Kidney (tissue), 14 donors: ENCODE measurements around the gene E2F2. TPM values are rescaled to one million over a fixed set of nuclear protein-coding genes. Genes with fewer than 3 reads are reported as not detected.

Source experiments
- DNase-seq, 5 donors: peaks; one replicate each; pipeline ENCODE4 v3.0.0-alpha.2; 2013 to 2020
- FAIRE-seq: peaks from 2 replicates; lab custom pipeline; 2012; peaks lifted over from hg19 to GRCh38; lab: Jason Lieb, UNC
- H3K27ac ChIP-seq, 2 donors: one replicate each; pipeline ENCODE4 v1.7.0; 2013; ENCODE audit warnings: low read depth in 2 of 2, low read length in 2 of 2, inconsistent platforms in 1 of 2
- H3K27me3 ChIP-seq: one replicate; pipeline ENCODE4 v1.7.1; 2013; ENCODE audit warnings: low read length, inconsistent platforms; ENCODE audit not compliant: control insufficient read depth, insufficient read depth
- H3K36me3 ChIP-seq, 3 donors: one replicate each; pipeline versions ENCODE4 v1.7.0 to v1.7.1; 2013; ENCODE audit warnings: low read length in 3 of 3, control low read depth in 1 of 3, inconsistent platforms in 1 of 3; ENCODE audit not compliant: insufficient read depth in 3 of 3, control insufficient read depth in 2 of 3
- H3K4me1 ChIP-seq, 3 donors: one replicate each; pipeline versions ENCODE4 v1.7.0 to v1.7.1; 2013; ENCODE audit warnings: low read length in 3 of 3, inconsistent platforms in 1 of 3, low read depth in 1 of 3; ENCODE audit not compliant: control insufficient read depth in 2 of 3, insufficient read depth in 2 of 3
- H3K4me3 ChIP-seq, 3 donors: one replicate each; pipeline versions ENCODE4 v1.7.0 to v1.8.1; 2013; ENCODE audit warnings: low read length in 3 of 3, control low read depth in 1 of 3, inconsistent platforms in 1 of 3
- H3K9ac ChIP-seq, 3 donors: one replicate each; pipeline versions ENCODE4 v1.7.0 to v1.7.1; 2013; ENCODE audit warnings: low read length in 3 of 3, control low read depth in 1 of 3, inconsistent platforms in 1 of 3
- H3K9me3 ChIP-seq, 3 donors: one replicate each; pipeline versions ENCODE4 v1.7.0 to v1.7.1; 2013; ENCODE audit warnings: low read length in 3 of 3, control low read depth in 1 of 3, inconsistent platforms in 1 of 3; ENCODE audit not compliant: control insufficient read depth in 2 of 3, insufficient read depth in 1 of 3
- intact Hi-C: fragments of 100-400 bp; cut with DNase I; formaldehyde crosslinking; loops from one replicate; pipeline ENCODE4 v1.11.1; 2022
- polyA plus RNA-seq: library from polyadenylated mRNA; stranded (reverse); fragments of 350-450 nt; fragmentation: Illumina TruSeq; extraction: RNeasy Lipid Tissue Mini Kit (QIAGEN cat#74804); gene quantifications from one replicate; pipeline ENCODE4 v1.2.3, GENCODE V29; 2014; ENCODE audit warnings: low read depth, low replicate concordance; ENCODE audit not compliant: insufficient read depth
- total RNA-seq: library from RNA; stranded (reverse); fragmentation: NEBNext Ultra II Directional; extraction: Animal tissue kit (Norgen Biotek cat#: 25700); gene quantifications from one replicate; pipeline ENCODE4 v1.2.1, GENCODE V29; 2021
- TF ChIP-seq, protein P1 (sequence below): IDR thresholded peaks from 3 replicates; pipeline ENCODE4 v1.5.1; 2012; ENCODE audit warnings: mild to moderate bottlenecking, moderate library complexity, borderline replicate concordance; ENCODE audit not compliant: insufficient read depth; ENCODE audit errors: extremely low read depth
- donor health status: control.
- donor health status: control.
- donor health status: control.
- donor health status: control.
- donor health status: control.
- donor health status: DM: yes; HTN: yes; CAD: no.
- donor health status: Normal renal cell carcinoma (clear cell type).

The E2F2 gene
- total and polyA plus RNA-seq, 2 donors from 2014 or later: 0.50 TPM; not detected in 1

DNA sequence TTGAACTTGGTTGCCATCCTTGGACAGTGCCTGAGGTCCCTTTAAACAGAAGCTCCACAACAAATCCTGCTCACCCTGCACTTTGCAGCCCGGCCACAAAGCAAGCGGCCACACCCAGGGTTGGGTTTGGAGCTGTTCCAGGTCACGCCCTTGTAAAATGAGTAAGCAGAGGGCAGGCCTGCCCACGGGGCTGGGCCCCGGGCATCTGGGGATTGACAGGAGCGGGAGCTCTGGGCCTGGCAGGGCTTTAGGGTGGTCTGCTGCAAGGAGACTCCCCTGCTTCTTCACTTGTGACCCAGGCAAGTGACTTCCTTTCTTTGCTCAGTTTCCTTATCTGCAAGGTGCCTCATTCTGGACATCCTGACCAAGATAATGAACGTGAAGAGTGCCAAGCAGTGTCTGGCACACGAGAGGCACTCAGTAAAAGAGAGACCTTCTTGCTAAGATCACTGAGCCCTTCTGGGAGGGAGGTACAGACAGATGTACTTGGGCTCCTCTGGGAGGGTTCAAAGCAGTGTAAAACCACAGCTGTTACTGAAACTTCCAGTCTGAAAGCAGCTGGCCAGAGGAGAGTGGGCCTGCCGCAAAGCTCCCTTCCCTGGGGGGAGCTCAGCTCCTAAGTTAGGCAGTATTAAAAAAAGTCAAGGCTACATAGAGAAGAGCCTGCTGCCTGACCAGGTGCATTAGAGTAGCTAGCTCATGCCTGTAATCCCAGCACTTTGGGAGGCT lies 2.6 kb downstream of the E2F2 start:
- Histone ChIP-seq H3K9me3 (no peaks in the 10 kb centered on the region), H3K4me1 (peaks cover 0 to 16% (median 0%) of the 10 kb centered on the region in 3 donors), H3K9ac (no peak overlapping the region), H3K27me3 (no peaks in the 10 kb centered on the region), H3K27ac (no peak overlapping the region), H3K4me3 (peak overlapping the region in 1 of 3 donors; percentile 23), H3K36me3 (no peaks in the 10 kb centered on the region)
- intact Hi-C loops: no loop called here
- TF ChIP-seq, protein P1, sequence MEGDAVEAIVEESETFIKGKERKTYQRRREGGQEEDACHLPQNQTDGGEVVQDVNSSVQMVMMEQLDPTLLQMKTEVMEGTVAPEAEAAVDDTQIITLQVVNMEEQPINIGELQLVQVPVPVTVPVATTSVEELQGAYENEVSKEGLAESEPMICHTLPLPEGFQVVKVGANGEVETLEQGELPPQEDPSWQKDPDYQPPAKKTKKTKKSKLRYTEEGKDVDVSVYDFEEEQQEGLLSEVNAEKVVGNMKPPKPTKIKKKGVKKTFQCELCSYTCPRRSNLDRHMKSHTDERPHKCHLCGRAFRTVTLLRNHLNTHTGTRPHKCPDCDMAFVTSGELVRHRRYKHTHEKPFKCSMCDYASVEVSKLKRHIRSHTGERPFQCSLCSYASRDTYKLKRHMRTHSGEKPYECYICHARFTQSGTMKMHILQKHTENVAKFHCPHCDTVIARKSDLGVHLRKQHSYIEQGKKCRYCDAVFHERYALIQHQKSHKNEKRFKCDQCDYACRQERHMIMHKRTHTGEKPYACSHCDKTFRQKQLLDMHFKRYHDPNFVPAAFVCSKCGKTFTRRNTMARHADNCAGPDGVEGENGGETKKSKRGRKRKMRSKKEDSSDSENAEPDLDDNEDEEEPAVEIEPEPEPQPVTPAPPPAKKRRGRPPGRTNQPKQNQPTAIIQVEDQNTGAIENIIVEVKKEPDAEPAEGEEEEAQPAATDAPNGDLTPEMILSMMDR: no peak
- FAIRE-seq (no peak), DNase-seq (peak in 3 of 5 donors; percentile 29 to 93 (median 61))

DNA sequence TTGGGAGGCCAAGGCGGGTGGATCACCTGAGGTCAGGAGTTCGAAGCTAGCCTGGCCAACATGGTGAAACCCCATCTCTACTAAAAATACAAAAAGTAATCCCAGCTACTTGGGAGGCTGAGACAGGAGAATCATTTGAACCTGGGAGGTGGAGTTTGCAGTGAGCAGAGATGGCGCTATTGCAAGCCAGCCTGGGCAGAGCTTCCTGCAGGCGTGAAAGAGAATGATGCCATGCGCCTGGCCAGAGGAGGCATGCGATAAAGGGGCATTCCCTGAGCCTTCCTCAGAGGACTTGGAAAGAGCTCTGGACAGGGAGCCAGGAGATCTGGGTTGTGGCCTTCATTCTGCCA lies 3.2 kb downstream of the E2F2 start:
- Histone ChIP-seq H3K27me3 (no peaks in the 10 kb centered on the region), H3K4me3 (no peak overlapping the region), H3K27ac (no peak overlapping the region), H3K36me3 (no peaks in the 10 kb centered on the region), H3K4me1 (peaks cover 0 to 16% (median 0%) of the 10 kb centered on the region in 3 donors), H3K9ac (no peak overlapping the region), H3K9me3 (no peaks in the 10 kb centered on the region)
- TF ChIP-seq, protein P1: no peak
- DNase-seq: no peak
- FAIRE-seq: no peak
- intact Hi-C loops: no loop called here

DNA sequence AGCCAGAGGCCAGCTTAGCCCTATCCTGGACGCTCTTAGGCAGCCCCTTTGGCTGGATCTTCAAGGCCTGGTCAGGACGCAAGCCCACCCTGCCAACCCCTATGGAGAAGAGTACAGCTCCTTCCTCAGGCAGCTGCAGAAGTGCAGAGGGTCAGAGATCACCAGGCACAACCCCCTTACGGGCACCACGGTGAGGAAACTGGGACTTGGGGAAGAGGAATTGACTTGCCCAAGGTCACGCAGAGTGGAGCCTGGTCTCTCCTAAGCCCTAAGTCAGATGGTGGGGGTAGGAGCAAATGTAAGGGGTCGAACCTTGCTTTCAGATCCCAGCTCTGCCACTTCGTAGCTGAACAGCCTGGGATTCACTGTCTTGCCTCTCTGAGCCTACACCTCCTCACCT lies 3.7 kb downstream of the E2F2 start:
- DNase-seq: no peak
- no peak for FAIRE-seq
- no peak overlapping the region for H3K4me3 ChIP-seq
- no peaks in the 10 kb centered on the region for H3K9me3 ChIP-seq
- no peaks in the 10 kb centered on the region for H3K27me3 ChIP-seq
- intact Hi-C loops: no loop called here
- no peak overlapping the region for H3K9ac ChIP-seq
- no peaks in the 10 kb centered on the region for H3K36me3 ChIP-seq
- H3K27ac ChIP-seq: no peak overlapping the region
- TF ChIP-seq, protein P1: no peak
- peaks cover 0 to 16% (median 0%) of the 10 kb centered on the region in 3 donors for H3K4me1 ChIP-seq
